SK-N-SH (cell line): ENCODE measurements around the gene MARVELD1. TPM values are rescaled to one million over a fixed set of nuclear protein-coding genes. Genes with fewer than 3 reads are reported as not detected.
A peak's percentile ranks its signal among the peaks of the same experiment; 100 is the strongest.

ENCODE experiments used
- CTCF ChIA-PET: fragments of 300-600, 350-600 bp; formaldehyde crosslinking; extraction: SDS; loops from one replicate; lab custom pipeline; 2021; lab: Yijun Ruan, JAX
- POLR2A ChIA-PET: fragments of 350-600 bp; sonication (Branson Sonifier 250); formaldehyde crosslinking; extraction: SDS; loops from one replicate; lab custom pipeline; 2020; ENCODE audit warnings: antibody characterized with exemption, inconsistent platforms; lab: Yijun Ruan, JAX
- DNase-seq: peaks from one replicate; pipeline ENCODE4 v3.0.0; 2012
- H2AFZ ChIP-seq: fragments of 200-600 bp; sonication (generic); 2 replicates; pipeline ENCODE4 v1.8.1; 2016; ENCODE audit warnings: antibody characterized with exemption, mild to moderate bottlenecking, low read depth
- H3F3A ChIP-seq: fragments of 200-600 bp; sonication (generic); replicated peaks from 2 replicates; pipeline ENCODE3; 2016; ENCODE audit warnings: antibody characterized with exemption, mild to moderate bottlenecking; ENCODE audit not compliant: insufficient read depth
- H3K27ac ChIP-seq, 2 experiments: fragments of 200-500 bp in 1 of 2; fragments of 200-600 bp in 1 of 2; sonication (Bioruptor generic) in 1 of 2; sonication (generic), shearing (Covaris generic) in 1 of 2; 2 replicates each; pipeline versions ENCODE4 v1.5.1 to v1.6.1; 2014 to 2016; ENCODE audit warnings: low read depth in 2 of 2, inconsistent platforms in 1 of 2, low read length in 1 of 2, mild to moderate bottlenecking in 1 of 2, mixed read lengths in 1 of 2
- H3K27me3 ChIP-seq: fragments of 200-600 bp; sonication (generic), shearing (Covaris generic); 2 replicates; pipeline ENCODE4 v1.6.1; 2016; ENCODE audit warnings: mixed run types; ENCODE audit not compliant: insufficient read depth
- H3K36me3 ChIP-seq, 2 experiments: fragments of 200-500 bp in 1 of 2; fragments of 200-600 bp in 1 of 2; sonication (Bioruptor generic) in 1 of 2; sonication (generic) in 1 of 2; replicated peaks in 1 of 2; 2 replicates each; pipeline versions ENCODE3 to v1.5.1; 2014 to 2016; ENCODE audit warnings: low read length in 1 of 2, mild to moderate bottlenecking in 1 of 2; ENCODE audit not compliant: insufficient read depth in 2 of 2, control insufficient read depth in 1 of 2
- H3K4me1 ChIP-seq, 2 experiments: fragments of 200-500 bp in 1 of 2; fragments of 200-600 bp in 1 of 2; sonication (Bioruptor generic) in 1 of 2; sonication (generic), shearing (Covaris generic) in 1 of 2; 2 replicates each; pipeline versions ENCODE4 v1.5.1 to v1.6.1; 2014 to 2016; ENCODE audit warnings: low read depth in 1 of 2, low read length in 1 of 2, mixed run types in 1 of 2; ENCODE audit not compliant: insufficient read depth in 2 of 2, control insufficient read depth in 1 of 2
- H3K4me2 ChIP-seq: fragments of 200-600 bp; sonication (generic), shearing (Covaris generic); 2 replicates; pipeline ENCODE4 v1.6.1; 2017; ENCODE audit warnings: mixed run types
- H3K4me3 ChIP-seq, 2 experiments: fragments of 200-500 bp in 1 of 2; fragments of 200-600 bp in 1 of 2; sonication (Bioruptor generic) in 1 of 2; sonication (generic), shearing (Covaris generic) in 1 of 2; 2 replicates each; pipeline versions ENCODE4 v1.5.1 to v1.8.1; 2014 to 2016; ENCODE audit warnings: low read depth in 2 of 2, inconsistent platforms in 1 of 2, low read length in 1 of 2, mild to moderate bottlenecking in 1 of 2, mixed read lengths in 1 of 2, moderate library complexity in 1 of 2
- H3K79me2 ChIP-seq: fragments of 200-600 bp; sonication (generic); 2 replicates; pipeline ENCODE4 v1.8.1; 2017; ENCODE audit warnings: mild to moderate bottlenecking; ENCODE audit not compliant: insufficient read depth
- H3K9ac ChIP-seq: fragments of 200-600 bp; sonication (generic); 2 replicates; pipeline ENCODE4 v1.6.1; 2017; ENCODE audit warnings: mixed run types
- H3K9me2 ChIP-seq: fragments of 200-600 bp; sonication (generic); 2 replicates; pipeline ENCODE4 v1.6.1; 2017; ENCODE audit warnings: mixed run types
- H3K9me3 ChIP-seq: fragments of 200-600 bp; sonication (generic); 2 replicates; pipeline ENCODE4 v1.6.1; 2017; ENCODE audit warnings: mixed run types, mild to moderate bottlenecking, moderate library complexity
- H4K20me1 ChIP-seq: fragments of 200-600 bp; sonication (generic); 2 replicates; pipeline ENCODE4 v1.6.1; 2017; ENCODE audit warnings: mild to moderate bottlenecking, mixed run types; ENCODE audit not compliant: insufficient read depth
- CHD2 ChIP-seq: fragments of 150-350 bp; IDR thresholded peaks from 2 replicates; pipeline ENCODE4 v1.6.1; 2018; ENCODE audit warnings: low read length; ENCODE audit not compliant: partially characterized antibody
- ELF1 ChIP-seq: IDR thresholded peaks from 2 replicates; pipeline ENCODE4 v1.4.0; 2012
- EP300 ChIP-seq, 2 experiments: IDR thresholded peaks; 2 replicates each; pipeline versions ENCODE4 v1.4.0 to v1.6.1; 2012; ENCODE audit warnings: borderline replicate concordance in 1 of 2, low read depth in 1 of 2, low read length in 1 of 2
- FOXJ3 ChIP-seq: sonication (generic); formaldehyde crosslinking; IDR thresholded peaks from 2 replicates; pipeline ENCODE4 v1.5.1; 2020; ENCODE audit warnings: mild to moderate bottlenecking, missing genetic modification reagents
- GABPA ChIP-seq: IDR thresholded peaks from 2 replicates; pipeline ENCODE4 v1.4.0; 2012; ENCODE audit warnings: low read depth, mild to moderate bottlenecking
- MXI1 ChIP-seq: IDR thresholded peaks from 2 replicates; pipeline ENCODE4 v1.6.1; 2012; ENCODE audit warnings: mild to moderate bottlenecking, low read depth, low read length, improper control_type of control experiment
- NFIC ChIP-seq: IDR thresholded peaks from 2 replicates; pipeline ENCODE4 v1.4.0; 2012; ENCODE audit warnings: borderline replicate concordance
- NRF1 ChIP-seq: IDR thresholded peaks from 2 replicates; pipeline ENCODE4 v1.6.1; 2012; ENCODE audit warnings: low read depth, mild to moderate bottlenecking, low read length
- PBX3 ChIP-seq: IDR thresholded peaks from 2 replicates; pipeline ENCODE4; 2012
- POLR2AphosphoS5 ChIP-seq: IDR thresholded peaks from 2 replicates; pipeline ENCODE4 v1.6.1; 2012; ENCODE audit warnings: low read depth, low read length
- RAD21 ChIP-seq: IDR thresholded peaks from 2 replicates; pipeline ENCODE4 v1.6.1; 2012; ENCODE audit warnings: mild to moderate bottlenecking, low read length
- RFX5 ChIP-seq: IDR thresholded peaks from 2 replicates; pipeline ENCODE4 v1.6.1; 2012; ENCODE audit warnings: mild to moderate bottlenecking, improper control_type of control experiment, low read length
- SIN3A ChIP-seq: IDR thresholded peaks from 2 replicates; pipeline ENCODE4 v1.6.1; 2012; ENCODE audit warnings: low read depth, mild to moderate bottlenecking, low read length, moderate library complexity, borderline replicate concordance
- TAF1 ChIP-seq: IDR thresholded peaks from 2 replicates; pipeline ENCODE4 v1.6.1; 2012; ENCODE audit warnings: low read depth, mild to moderate bottlenecking, low read length, moderate library complexity, borderline replicate concordance
- TCF12 ChIP-seq: IDR thresholded peaks from 2 replicates; pipeline ENCODE4 v1.4.0; 2012
- TEAD4 ChIP-seq: IDR thresholded peaks from 2 replicates; pipeline ENCODE4 v1.4.0; 2012; ENCODE audit warnings: mild to moderate bottlenecking, borderline replicate concordance; ENCODE audit not compliant: insufficient read depth
- WGBS: methylation state at CpG from one replicate; pipeline ENCODE4 v1.1.6; 2017; ENCODE audit warnings: low lambda C conversion rate; 5-methylcytosine and 5-hydroxymethylcytosine counted together
- polyA plus RNA-seq, 3 experiments: library from polyadenylated mRNA; depleted of rRNA; stranded (reverse); fragments of >200 nt; gene quantifications; 2 replicates each; pipeline ENCODE4 v1.2.3, GENCODE V29; 2012
- TF ChIP-seq, protein P1 (sequence below): IDR thresholded peaks from 2 replicates; pipeline ENCODE4 v1.4.0; 2012; ENCODE audit warnings: low read depth
- TF ChIP-seq, protein P2 (sequence below): fragments of 150-350 bp; IDR thresholded peaks from 2 replicates; pipeline ENCODE4 v1.6.1; 2017; ENCODE audit warnings: antibody characterized with exemption, low read length, low read depth, borderline replicate concordance

Gene MARVELD1
- polyA plus RNA-seq, 1 of the 3 experiments (the other 2 are of a cell fraction), result 53.0 TPM

DNA sequence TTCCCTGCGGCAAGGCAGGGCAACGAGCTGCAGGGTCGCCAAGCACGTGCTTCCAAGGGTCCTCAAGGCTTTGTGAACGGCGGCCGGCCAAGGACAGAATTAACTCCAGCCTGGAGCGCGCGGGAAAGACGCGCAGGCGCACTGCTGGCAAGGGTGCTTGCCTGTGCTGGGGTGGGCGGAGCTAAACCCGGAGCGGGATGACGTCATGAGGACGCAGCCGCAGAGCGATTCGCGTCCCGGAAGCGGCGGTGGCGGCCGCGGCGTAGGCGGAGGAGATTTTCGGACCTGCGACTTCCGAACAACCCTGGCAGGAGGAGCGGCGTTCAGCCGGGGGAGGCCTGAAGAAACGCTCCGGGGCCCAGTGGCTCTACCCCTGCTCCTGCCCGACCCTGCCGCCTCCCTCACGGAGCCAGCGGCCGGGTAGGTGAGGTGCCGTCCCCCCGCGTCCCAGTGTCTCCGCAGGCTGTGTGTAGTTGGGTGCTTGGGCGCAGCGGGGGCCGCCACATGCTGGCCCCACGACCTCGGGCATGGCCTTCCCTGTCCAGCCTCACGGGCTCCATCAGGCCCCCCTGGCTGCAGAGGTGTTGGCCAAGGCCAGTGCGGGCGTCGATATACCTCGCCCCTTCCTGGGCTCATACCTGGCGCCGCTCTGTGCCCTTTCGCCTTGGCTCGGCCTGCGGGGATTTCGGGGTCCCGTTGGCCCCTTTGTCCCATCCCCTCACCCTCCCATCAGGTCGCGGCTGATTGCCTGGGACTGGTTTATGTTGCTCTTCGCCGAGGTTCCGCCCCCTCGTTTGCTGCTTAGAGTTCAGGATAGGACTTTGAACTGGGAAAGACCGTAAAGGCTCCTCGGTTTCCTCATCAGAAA lies 23.6 kb downstream of the MARVELD1 start, which contains the start of gene ZFYVE27:
Gene ZFYVE27 (plus strand): TSS at position 227 of the 868 bp plus-strand sequence. CDS start 1,350 bp downstream, outside the sequence.
- H3K4me1 ChIP-seq, result peaks cover 0 to 15% of the 10 kb centered on the region in 2 experiments; a peak in 2 of 4 replicates
- DNase-seq, result peak; percentile 99
- peaks cover 20% of the 10 kb centered on the region for H4K20me1 ChIP-seq
- H3K4me3 ChIP-seq, result peak within 1 kb of the TSS; percentile 89 to 94
- peak within 1 kb of the TSS; percentile 74 to 84 for H3K27ac ChIP-seq
- no peaks in the 10 kb centered on the region for H3K27me3 ChIP-seq
- no peaks in the 10 kb centered on the region for H3K9me2 ChIP-seq
- H3K79me2 ChIP-seq, result peaks cover 50% of the 10 kb centered on the region
- WGBS, result 2% methylated on average over 38 of the region's 72 CpGs
- H3K36me3 ChIP-seq, result peaks cover 19 to 21% of the 10 kb centered on the region in 2 experiments
- H3K9me3 ChIP-seq, result no peaks in the 10 kb centered on the region
- CTCF ChIA-PET, result interaction anchor here (1.6 to 15.2 kb wide), 4 partner anchors 12 to 61 kb away, joined by 4 to 687 read pairs (median 18); partner anchors contain the start of genes AVPI1 and MARVELD1
- peak; percentile 96 for TF ChIP-seq POLR2AphosphoS5
- TF ChIP-seq FOXJ3, result peak; percentile 69; the same call in 1 of the 2 replicates
- TF ChIP-seq, protein P1, sequence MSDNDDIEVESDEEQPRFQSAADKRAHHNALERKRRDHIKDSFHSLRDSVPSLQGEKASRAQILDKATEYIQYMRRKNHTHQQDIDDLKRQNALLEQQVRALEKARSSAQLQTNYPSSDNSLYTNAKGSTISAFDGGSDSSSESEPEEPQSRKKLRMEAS, result peak; percentile 100
- peak; percentile 61; the same call in 1 of the 2 replicates for TF ChIP-seq TAF1
- 0 out of 4 replicates have a peak, but pooled peaks of 1 of the 2 experiments have one; percentile 30 for TF ChIP-seq EP300 (IDR thresholded peaks at IDR 0.05; ENCODE audit: borderline replicate concordance in 1 of 2, low read depth in 1 of 2, low read length in 1 of 2)
- TF ChIP-seq CHD2, result peak; percentile 58
- TF ChIP-seq PBX3, result no peak
- TF ChIP-seq RAD21, result no peak
- TF ChIP-seq ELF1, result peak; percentile 92
- peak; percentile 88 for TF ChIP-seq NRF1
- TF ChIP-seq TEAD4, result no peak
- peak; percentile 50; the same call in 1 of the 2 replicates for TF ChIP-seq MXI1
- POLR2A ChIA-PET, result interaction anchor here (0.8 to 1.8 kb wide), 2 partner anchors 23 to 50 kb away, joined by 4 to 5 read pairs; partner anchors contain the start of gene AVPI1
- H3K4me2 ChIP-seq, result peak within 1 kb of the TSS; percentile 85
- no peaks in the 10 kb centered on the region for H3F3A ChIP-seq
- H2AFZ ChIP-seq, result peak within 1 kb of the TSS; percentile 83
- peak within 1 kb of the TSS; percentile 83 for H3K9ac ChIP-seq

DNA sequence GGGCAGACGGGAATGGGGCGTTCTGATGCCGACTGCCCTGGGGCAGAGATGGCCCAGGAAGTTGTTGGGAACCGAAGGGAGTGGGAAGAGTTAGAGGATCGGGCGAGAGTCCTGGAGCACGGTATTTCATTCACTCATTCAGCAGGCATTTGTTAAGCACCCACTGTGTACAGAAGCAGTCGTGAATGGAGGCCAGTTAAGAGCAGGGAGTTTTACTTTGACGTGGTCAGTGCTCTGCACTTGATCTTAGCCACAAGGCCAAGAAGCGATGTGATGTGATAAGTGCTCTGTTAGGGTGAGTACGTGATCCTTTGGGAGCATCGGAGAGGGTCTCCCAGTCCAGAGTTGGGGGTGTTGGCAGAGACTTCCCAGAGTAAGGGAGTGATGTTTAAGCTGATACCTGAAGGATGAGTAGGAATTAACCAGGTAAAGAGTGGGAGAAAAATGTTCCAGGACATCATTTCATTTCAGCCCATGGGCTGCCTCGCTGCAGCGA lies 24.3 kb downstream of the MARVELD1 start:
- peak overlapping the region; percentile 83 for H3K9ac ChIP-seq
- H3K79me2 ChIP-seq, result peaks cover 52% of the 10 kb centered on the region
- H3K4me1 ChIP-seq, result peaks cover 0 to 17% of the 10 kb centered on the region in 2 experiments; a peak in 2 of 4 replicates
- 28% methylated on average over 14 of the region's 14 CpGs for WGBS
- ChIA-PET CTCF (no interaction called here), POLR2A (no interaction called here)
- H2AFZ ChIP-seq, result no peak overlapping the region
- H3K27me3 ChIP-seq, result no peaks in the 10 kb centered on the region
- no peak for DNase-seq
- no peaks in the 10 kb centered on the region for H3F3A ChIP-seq
- H3K4me2 ChIP-seq, result peak overlapping the region; percentile 85
- H3K27ac ChIP-seq, result peak overlapping the region in 1 of 2 experiments; percentile 84; a peak in 3 of 4 replicates
- TF ChIP-seq EP300 (IDR thresholded peaks at IDR 0.05; ENCODE audit: borderline replicate concordance in 1 of 2, low read depth in 1 of 2, low read length in 1 of 2) (no peak), NFIC (no peak), GABPA (no peak), SIN3A (no peak), NRF1 (no peak), TCF12 (no peak), CHD2 (no peak), RFX5 (no peak)
- TF ChIP-seq, protein P2, sequence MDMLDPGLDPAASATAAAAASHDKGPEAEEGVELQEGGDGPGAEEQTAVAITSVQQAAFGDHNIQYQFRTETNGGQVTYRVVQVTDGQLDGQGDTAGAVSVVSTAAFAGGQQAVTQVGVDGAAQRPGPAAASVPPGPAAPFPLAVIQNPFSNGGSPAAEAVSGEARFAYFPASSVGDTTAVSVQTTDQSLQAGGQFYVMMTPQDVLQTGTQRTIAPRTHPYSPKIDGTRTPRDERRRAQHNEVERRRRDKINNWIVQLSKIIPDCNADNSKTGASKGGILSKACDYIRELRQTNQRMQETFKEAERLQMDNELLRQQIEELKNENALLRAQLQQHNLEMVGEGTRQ, result no peak
- H3K4me3 ChIP-seq, result peak overlapping the region; percentile 89 to 94
- H3K9me3 ChIP-seq, result no peaks in the 10 kb centered on the region
- no peaks in the 10 kb centered on the region for H3K9me2 ChIP-seq
- peaks cover 22% of the 10 kb centered on the region for H4K20me1 ChIP-seq
- H3K36me3 ChIP-seq, result peaks cover 20 to 24% of the 10 kb centered on the region in 2 experiments
